GM10847 (cell line): Measurements from ENCODE around the gene ASAP2.

Experiments used
- POLR2A ChIP-seq: IDR thresholded peaks from 2 replicates; pipeline ENCODE4 v1.6.1; 2011; ENCODE audit not compliant: insufficient read length; ENCODE audit errors: extremely low read depth

The ASAP2 gene

DNA sequence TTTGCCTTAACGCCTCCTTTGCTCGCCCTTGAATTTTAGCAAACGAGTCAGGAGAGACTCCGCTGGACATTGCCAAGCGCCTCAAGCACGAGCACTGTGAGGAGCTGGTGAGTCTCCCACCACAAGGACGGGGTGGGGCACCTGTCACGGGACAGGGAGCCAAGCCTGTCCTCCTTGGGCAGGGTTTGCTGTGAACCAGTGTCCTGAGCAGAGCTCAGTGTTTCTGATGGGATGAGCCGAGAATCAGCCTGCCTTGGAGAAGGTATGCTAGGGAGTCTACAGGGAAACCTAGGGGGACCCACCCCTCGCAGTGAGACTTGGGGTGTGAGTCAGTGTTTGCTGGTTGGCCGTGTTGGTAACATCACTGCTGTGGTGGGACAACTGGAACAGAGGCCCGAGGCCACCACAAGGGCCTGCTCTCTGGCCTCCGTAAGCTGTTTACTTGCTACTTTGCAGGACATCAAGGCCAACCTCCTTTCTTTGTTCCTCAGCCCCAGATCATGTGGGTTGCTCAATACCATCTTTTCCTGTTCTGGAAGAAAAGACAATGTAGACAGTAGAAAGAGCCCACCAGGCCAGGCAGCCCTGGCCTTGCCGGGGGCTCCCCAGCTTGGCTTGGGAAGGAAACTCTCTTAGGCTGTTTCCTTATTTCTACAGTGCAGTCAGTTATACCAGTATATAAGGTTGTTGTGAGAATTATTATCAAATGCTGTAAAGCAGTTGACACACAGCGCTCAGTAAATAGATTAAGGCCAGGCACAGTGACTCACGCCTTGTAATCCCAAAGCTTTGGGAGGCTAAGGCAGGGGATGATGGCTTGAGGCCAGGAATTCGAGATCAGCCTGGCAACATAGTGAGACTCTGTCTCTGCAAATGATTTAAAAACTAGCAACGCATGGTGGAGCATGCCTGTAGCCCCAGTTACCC is 174.4 kb downstream of the ASAP2 start:
- TF ChIP-seq POLR2A, result no peak

DNA sequence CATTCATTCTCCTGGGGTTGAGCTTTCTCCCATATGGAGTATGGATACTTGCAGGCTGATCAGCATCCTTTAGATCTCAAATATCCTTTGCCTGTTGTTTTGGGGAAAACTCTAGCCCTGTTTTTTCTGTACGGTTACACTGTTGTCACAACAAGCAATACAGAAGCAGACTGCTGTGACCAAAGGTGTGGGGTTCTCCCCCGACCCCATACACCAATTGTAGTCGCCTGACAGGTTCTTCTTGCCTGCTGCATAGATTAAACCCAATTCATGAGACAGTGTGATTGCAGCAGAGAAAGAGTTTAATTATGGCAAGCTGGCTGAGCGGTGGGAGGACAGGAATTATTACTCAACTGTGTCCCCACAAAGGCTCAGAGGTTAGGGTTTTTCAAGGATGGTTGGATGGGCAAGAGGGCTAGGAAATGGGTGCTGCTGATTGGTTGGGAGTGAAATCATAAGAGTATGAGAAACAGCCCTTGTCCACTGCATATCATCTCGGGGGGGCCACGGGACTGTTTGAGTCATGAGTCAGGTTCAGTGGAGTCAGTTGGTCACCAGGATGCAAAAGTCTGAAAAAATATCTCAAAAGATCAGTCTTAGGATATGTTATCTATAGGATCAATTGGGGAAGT is 176.1 kb downstream of the ASAP2 start:
- TF ChIP-seq POLR2A, result no peak

DNA sequence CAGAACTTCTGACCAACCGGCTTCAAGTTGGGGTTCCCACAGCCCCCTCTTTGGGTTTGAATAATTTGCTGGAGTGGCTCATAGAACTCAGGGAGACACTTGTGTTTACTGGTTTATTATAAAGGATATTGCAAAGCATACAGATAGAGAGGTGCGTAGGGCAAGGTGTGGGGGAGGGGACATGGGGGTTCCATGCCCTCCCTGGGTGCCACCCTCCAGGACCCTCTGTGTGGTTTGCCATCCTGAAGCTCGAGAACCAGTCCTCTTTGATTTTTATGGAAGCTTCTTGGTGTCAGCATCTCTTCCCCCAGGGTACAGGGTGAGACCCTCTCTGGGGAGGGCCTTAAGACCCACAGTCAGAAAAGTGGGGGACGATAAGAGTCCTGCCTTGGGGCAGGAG is 177.9 kb downstream of the ASAP2 start:
- TF ChIP-seq POLR2A, result no peak

DNA sequence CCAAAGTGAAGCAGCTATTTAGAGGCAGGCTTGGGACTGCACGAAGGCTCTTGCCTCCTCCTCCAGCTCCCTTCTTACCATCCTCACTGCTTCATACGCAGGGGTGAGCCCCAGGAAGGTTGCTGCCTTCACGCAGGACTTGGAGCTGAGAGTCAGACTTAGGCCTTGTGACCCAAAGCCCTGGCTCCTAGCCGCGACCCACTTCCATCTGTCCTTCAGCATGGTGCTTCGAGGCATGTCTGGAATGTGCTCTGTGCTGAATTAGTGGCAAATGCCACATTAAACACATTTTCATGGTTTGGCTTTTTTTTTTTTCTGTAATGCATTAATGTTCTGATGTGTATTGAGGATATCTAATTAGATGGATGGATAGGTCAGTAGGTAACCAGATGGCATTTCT is 179.2 kb downstream of the ASAP2 start:
- TF ChIP-seq POLR2A, result no peak

DNA sequence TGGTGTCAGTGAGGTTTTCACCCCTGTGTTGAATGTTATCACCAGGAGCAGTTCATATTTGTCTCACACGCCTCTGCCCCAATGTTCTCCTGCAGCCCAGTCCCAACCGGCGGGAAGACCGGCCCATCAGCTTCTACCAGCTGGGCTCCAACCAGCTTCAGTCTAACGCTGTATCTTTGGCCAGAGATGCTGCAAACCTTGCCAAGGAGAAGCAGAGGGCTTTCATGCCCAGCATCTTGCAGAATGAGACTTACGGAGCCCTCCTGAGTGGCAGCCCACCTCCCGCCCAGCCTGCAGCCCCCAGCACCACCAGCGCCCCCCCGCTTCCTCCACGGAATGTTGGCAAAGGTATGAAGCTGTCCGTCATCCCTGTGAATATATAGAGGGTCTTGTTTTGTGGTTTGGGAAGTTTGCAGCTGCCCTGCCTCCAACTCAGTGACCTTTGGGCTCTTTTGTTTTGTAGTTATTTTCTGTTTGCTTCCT is 181.6 kb downstream of the ASAP2 start:
- no peak for TF ChIP-seq POLR2A

DNA sequence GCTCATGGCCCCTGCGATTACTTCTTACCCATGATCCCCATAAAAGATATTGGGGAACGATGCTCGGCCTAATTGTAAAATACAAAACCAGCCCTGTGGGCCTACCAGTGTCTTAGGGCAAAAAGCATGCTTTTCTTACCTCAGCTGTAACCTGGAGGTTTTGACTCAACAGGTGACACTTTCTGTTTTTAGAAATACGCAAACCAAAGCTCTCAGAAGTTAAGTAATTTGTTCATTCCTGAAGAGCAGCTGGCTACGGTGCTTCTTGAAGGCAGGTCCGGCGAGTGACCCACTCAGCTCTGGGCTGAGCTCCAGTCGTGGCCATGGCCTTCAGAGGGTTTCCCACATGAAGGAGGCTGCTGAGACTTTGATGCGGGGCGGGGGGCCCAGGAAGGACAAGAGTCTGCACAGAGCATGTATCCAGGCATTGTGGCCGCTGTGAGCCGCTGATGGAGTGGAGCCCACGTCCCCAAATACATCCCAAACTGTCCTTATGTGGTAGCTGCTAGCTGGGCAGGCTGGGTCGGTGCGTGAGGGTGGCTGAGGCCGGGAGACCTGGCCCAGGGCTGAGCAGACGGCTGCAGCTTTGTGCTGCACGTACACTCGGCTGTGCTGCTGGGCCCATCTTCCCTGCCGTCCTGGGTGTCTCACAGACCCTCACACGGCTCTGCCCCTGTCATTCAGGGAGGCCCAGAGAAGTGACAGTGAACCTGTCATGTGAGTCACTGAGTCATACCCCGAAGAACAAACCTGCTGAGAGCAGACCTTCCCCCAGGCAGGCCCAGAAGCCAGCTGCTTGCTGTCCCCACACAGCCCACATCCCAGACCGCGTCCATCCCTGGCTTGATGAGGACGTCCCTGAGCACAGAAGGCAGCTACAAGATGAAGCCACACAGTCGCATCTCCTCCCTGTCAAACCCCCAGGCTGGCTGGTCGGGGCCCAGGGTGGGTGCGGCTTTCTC is 182.6 kb downstream of the ASAP2 start:
- TF ChIP-seq POLR2A, result no peak

DNA sequence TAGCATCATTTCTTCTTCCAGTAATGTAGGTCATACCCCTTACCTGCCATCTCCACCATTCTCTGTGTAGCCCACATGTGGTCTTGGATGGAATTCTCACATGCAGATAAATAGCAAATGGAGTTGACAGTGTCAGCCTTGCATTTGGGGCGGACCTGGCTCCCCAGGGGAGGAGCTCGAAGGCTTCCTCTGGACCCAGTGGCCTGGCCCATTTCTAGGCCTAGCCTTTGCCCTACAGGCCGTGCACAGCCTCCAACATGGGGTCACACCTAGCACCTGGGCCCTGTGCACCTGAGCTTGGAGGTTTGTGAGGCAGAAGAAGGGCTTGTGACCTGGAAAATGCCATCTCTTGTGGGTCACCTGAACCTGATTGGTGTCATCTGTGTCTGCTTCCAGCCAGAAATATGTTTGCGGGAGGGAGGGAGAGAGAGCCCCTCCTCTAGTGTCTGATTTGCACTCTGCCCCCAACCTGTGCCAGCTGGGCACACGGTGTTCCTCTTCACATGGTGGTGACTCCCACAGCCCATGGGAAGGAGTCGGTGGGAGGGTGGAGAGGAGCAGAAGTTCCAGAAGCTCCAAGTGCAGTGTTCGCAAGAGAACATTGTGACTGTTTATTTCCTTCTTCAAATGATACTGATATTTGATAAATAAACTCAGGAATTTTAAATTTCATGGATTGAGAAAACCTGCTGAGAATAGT is 183.7 kb downstream of the ASAP2 start:
- no peak for TF ChIP-seq POLR2A

DNA sequence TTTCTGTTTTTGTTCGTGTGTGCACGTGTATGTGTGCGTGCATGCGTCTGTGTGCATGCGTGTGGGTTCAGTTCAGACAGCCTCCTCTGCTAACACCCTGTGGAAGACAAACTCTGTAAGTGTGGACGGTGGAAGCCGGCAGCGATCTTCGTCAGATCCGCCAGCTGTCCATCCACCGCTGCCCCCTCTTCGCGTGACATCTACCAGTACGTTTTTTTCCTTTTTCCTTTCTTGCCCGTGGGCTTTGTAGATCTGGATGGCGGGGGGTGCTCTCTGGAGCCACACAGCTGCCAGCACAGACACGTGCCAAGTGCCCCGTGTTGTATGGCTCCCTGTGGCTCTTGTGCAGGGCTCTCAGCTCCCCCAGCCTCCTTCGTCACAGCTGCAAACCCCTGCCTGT is 184.4 kb downstream of the ASAP2 start:
- no peak for TF ChIP-seq POLR2A

DNA sequence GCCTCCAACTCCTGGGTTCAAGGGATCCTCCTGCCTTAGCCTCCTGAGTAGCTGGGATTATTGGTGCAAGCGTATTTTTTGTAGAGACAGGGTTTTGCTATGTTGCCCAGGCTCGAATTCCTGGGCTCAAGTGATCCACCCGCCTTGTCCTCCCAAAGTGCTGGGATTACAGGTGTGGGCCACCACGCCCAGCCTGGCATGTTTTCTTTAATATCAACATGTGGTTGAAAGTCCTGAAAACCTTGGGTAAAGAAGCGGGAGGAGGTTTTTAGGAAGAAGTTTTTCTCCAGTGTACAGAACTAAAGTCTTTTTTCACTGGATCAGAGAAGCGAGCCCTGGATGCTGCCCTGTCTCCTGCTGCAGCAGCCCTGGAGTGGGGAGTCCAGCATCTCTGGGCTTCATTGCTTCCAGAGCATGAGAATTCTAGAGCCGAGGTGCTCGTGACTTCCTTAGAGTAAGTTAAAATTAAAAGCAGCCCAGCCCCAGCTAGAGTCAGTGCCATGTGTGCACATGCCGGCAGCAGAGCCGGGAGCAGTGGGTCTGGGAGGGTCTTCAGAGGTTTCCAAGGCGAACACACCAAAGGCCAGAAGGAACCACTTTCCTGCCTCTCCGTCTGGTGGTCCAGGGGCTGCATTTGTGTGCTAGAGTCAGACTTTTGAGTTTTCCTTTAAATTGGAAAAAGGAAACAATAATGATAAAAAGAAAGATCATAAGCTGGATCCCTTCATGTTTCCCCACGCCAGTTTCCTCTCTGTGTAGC is 185.5 kb downstream of the ASAP2 start:
- TF ChIP-seq POLR2A, result no peak

DNA sequence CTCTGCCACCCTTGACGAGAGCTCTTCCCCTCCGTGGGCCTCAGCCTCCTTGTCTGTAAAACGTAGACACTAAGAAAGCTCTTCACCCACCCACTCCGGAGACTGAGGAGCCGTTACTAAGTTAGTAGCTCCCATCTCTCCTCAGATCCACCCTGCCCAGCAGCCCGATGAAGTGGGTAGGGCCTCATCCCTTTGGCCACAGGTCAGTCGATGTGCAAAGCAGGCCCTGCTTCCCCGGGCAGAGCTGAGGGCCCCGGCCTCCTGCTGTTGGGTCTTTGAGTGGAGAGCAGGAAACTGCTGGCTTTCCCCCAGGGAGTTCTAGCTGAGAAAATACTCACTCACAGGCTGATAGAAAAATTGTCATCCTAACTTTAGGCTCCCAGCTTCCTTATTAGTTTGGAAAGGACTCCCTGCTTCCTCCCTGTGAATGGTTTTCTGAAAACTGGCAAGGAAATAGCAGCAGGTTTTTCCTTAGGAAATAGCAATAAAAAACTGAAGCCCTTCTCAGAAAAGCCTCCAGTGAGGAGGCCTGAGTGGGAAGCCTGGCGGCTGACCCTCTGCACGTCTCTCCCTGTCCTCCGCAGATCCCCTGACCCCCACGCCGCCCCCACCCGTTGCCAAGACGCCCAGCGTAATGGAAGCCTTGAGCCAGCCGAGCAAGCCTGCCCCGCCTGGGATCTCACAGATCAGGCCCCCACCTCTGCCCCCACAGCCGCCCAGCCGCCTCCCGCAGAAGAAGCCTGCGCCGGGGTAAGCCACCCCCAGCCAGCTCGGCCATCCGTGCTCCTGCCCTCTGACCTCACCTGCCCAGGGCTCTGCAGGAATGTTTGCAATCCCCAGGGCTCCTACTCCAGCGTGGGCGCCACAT is 186.5 kb downstream of the ASAP2 start:
- no peak for TF ChIP-seq POLR2A

DNA sequence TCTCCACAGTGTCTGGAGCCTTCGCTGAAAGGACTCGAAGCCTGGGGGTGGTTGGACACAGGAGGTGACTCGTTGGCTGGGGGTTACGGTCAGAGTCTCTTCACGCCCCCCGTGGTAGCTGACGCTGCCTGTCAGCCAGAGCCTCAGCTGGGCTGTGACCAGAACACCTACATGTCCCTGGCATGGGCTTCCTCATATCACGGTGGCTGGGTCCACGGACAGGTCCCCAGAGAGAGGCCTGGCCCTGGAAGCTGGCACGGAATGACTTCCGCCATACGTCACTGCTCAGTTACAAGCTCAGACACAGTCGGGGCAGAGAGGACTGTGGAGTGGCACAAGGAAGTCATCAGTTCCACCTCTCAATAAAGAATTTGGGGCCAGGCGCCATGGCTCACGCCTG is 188.2 kb downstream of the ASAP2 start:
- TF ChIP-seq POLR2A, result no peak

DNA sequence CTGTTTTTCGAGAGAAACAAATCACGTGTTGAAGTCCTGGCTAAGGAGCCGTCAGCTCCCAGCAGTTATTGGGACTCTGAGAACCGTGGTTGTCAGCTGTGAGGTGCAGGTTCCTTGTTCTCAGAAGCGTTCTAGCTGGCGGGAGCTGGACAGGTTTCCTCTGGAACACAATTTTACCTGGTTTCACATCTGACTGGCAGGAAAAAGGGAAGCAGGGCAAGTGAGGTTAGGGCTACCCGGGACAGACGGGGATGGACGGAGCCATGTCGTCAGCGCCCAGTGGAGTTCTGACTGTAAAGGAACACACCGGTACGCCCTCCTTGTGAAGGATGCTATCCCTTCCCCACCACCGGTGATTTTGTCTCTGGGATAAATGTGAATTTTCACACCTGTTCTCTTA is 190.6 kb downstream of the ASAP2 start:
- no peak for TF ChIP-seq POLR2A

DNA sequence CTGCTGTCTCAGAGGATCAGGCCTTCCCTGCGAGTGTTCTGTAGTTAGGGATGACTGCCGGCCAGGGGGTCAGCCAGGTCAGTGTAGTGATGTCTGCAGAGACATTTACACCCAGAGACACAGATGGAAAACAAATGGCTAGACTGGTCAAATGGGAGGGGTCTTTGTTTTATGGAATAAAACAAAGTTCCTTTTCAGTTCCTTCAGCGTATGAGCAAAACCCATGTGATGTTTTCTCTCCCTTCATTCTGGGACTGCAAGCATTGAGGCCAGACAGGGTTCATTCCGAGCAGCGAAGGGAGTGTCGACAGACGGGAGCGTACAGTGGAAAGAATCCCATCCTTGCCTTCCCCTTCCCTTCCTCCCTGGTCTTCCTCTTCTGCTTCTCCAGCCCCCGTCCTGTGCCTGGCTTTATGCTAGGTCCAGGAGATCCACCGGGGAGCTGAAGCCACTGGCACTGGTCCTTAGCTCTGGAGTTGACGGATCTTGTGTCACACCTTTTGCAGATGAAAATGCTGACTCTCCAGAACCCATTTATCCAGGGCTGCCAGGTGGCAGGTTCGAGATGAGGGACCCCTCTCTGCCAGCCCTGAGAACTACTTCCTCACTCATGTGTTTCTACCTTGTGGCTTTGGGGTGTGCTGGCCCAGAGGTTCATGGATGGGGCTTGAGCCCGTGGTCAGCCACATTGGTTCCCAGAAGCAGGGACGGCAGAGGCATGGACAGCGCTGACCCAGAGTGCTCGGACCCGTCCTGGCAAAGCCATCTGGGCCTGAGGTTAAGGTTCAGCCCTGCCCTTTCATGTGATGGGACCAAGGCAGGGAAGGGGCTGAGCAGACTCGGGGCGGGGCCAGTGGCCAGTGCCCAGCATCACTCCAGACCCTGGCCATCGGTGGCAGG is 192.5 kb downstream of the ASAP2 start:
- TF ChIP-seq POLR2A, result no peak
